Gastroesophageal sphincter (tissue), 4 donors: ENCODE measurements around the gene NUP153. TPM values are rescaled to one million over a fixed set of nuclear protein-coding genes. Genes with fewer than 3 reads are reported as not detected.

Experiments used
- ATAC-seq: fragments of 150-250 bp; one replicate; pipeline ENCODE4 v1.9.1; 2016; ENCODE audit warnings: mild to moderate bottlenecking, moderate library complexity
- H3K27ac ChIP-seq, 4 donors: fragments of 200-600 bp; sonication (generic) in 3 of 4; 1 replicate in 3 of 4; 2 replicates in 1 of 4; pipeline ENCODE4 v1.5.1; 2016 to 2019
- H3K27me3 ChIP-seq: fragments of 200-600 bp; sonication (generic); one replicate; pipeline ENCODE4 v1.5.1; 2019
- H3K36me3 ChIP-seq, 2 donors: fragments of 200-600 bp; sonication (generic); one replicate each; pipeline ENCODE4 v1.5.1; 2019; ENCODE audit warnings: control low read depth in 1 of 2
- H3K4me1 ChIP-seq, 3 donors: fragments of 200-600 bp; sonication (generic); 1 replicate in 2 of 3; 2 replicates in 1 of 3; pipeline ENCODE4 v1.5.1; 2016 to 2019; ENCODE audit warnings: control low read depth in 2 of 3
- H3K4me3 ChIP-seq, 2 donors: fragments of 200-600 bp; sonication (generic); one replicate each; pipeline ENCODE4 v1.5.1; 2019; ENCODE audit warnings: mild to moderate bottlenecking in 1 of 2, moderate library complexity in 1 of 2
- H3K9me3 ChIP-seq, 3 donors: fragments of 200-600 bp; sonication (generic); one replicate each; pipeline ENCODE4 v1.5.1; 2017 to 2019; ENCODE audit warnings: control low read depth in 2 of 3
- EP300 ChIP-seq: sonication (generic); formaldehyde crosslinking; IDR thresholded peaks from one replicate; pipeline ENCODE4 v1.6.1; 2017; ENCODE audit warnings: antibody characterized with exemption, mild to moderate bottlenecking
- POLR2A ChIP-seq, 2 donors: fragments of 450-650 bp; IDR thresholded peaks; one replicate each; pipeline ENCODE4 v1.6.1; 2017; ENCODE audit warnings: antibody characterized with exemption in 2 of 2, mild to moderate bottlenecking in 2 of 2, moderate library complexity in 1 of 2
- POLR2AphosphoS5 ChIP-seq: sonication (generic); formaldehyde crosslinking; IDR thresholded peaks from one replicate; pipeline ENCODE4 v1.6.1; 2017; ENCODE audit warnings: antibody characterized with exemption
- WGBS, 2 donors: methylation state at CpG; one replicate each; pipeline ENCODE4 v1.1.5; 2018; ENCODE audit warnings: low coverage in 1 of 2; 5-methylcytosine and 5-hydroxymethylcytosine counted together
- total RNA-seq, 4 donors: library from RNA; depleted of rRNA; stranded (reverse); fragments of >200 nt; gene quantifications; one replicate each; pipeline ENCODE4 v1.1.0, GENCODE V29; 2016
- TF ChIP-seq, protein P1 (sequence below), 4 experiments: fragments of 200-600 bp in 2 of 4; fragments of 450-650 bp in 2 of 4; sonication (generic) in 1 of 4; IDR thresholded peaks; one replicate each; pipeline ENCODE4 v1.5.1; 2017 to 2019; ENCODE audit warnings: antibody characterized with exemption in 4 of 4, mild to moderate bottlenecking in 2 of 4, moderate library complexity in 2 of 4

The NUP153 gene
- total RNA-seq, 4 donors from 2014 or later: 28.8 to 41.6 (median 31.2) TPM

DNA sequence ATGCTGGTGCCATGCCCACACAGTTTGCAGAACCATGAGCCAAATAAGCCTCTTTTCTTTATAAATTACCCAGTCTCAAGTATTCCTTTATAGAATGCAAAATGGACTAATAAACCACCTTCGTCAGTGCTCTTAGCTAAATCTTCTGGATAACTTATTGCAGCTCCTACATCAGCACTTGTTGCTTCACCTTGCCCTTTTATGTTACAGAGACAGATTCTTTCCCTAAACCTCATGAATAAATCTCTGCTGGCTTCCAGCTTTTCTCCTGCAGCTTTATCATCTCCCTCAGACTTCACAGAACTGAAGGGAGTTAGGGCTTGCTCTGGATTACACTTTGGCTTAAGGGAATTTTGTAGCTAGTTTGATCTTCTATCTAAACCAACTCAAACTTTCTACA is 22.6 kb downstream of the NUP153 start:
- H3K4me3 ChIP-seq: no peak overlapping the region
- peaks cover 0 to 33% of the 10 kb centered on the region in 2 donors for H3K36me3 ChIP-seq
- H3K27me3 ChIP-seq: no peaks in the 10 kb centered on the region
- H3K27ac ChIP-seq: no peak overlapping the region
- no peaks in the 10 kb centered on the region for H3K9me3 ChIP-seq
- no peak for ATAC-seq
- TF ChIP-seq, protein P1, sequence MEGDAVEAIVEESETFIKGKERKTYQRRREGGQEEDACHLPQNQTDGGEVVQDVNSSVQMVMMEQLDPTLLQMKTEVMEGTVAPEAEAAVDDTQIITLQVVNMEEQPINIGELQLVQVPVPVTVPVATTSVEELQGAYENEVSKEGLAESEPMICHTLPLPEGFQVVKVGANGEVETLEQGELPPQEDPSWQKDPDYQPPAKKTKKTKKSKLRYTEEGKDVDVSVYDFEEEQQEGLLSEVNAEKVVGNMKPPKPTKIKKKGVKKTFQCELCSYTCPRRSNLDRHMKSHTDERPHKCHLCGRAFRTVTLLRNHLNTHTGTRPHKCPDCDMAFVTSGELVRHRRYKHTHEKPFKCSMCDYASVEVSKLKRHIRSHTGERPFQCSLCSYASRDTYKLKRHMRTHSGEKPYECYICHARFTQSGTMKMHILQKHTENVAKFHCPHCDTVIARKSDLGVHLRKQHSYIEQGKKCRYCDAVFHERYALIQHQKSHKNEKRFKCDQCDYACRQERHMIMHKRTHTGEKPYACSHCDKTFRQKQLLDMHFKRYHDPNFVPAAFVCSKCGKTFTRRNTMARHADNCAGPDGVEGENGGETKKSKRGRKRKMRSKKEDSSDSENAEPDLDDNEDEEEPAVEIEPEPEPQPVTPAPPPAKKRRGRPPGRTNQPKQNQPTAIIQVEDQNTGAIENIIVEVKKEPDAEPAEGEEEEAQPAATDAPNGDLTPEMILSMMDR (IDR thresholded peaks at IDR 0.05): no peak
- no peak for TF ChIP-seq POLR2AphosphoS5
- TF ChIP-seq POLR2A (IDR thresholded peaks at IDR 0.05): no peak
- TF ChIP-seq EP300: no peak
- 88 to 100% methylated on average over 1 of the region's 1 CpG for WGBS, 2 donors
- peaks cover 0 to 20% (median 0%) of the 10 kb centered on the region in 3 donors for H3K4me1 ChIP-seq

DNA sequence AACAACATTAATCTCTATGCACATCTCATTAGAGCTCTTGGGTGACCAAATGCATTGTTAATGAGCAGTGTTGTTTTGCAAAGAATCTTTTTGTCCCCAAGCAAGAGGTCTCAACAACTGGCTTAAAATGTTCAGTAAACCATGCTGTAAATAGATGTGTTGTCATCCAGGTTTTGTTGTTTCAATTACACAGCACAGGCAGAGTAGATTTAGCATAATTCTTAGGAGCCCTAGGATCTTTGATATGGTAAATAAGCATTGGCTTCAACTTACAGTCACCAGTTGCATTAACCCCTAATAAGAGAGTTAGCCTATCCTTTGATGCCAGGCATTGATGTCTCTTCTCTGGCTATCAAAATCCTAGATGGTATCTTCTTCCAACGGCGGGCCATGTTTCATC is 23.3 kb downstream of the NUP153 start:
- Histone ChIP-seq H3K9me3 (no peaks in the 10 kb centered on the region), H3K27ac (no peak overlapping the region), H3K36me3 (peaks cover 0 to 33% of the 10 kb centered on the region in 2 donors)

DNA sequence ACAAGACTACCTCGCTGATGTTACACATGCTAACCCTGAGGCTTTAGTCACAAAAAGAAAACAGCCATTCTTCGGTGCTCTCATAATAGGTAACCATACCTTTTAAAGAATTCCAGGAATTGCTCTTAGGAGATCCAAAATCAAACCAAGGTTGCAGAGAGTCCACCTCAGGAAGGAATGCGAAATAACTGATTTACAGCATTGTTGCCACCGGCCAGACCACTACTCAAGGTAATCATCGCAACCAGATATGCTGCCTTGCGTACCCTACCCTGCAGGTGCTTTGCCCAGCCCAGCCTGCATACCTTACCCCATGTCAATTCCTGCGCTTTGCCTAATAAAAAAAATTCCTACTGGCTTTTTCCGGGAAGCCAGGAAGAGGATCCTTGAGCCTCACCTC is 27.0 kb downstream of the NUP153 start:
- Histone ChIP-seq H3K27ac (no peak overlapping the region), H3K36me3 (peaks cover 3 to 20% of the 10 kb centered on the region in 2 donors), H3K4me3 (no peak overlapping the region), H3K9me3 (no peaks in the 10 kb centered on the region), H3K4me1 (peaks cover 0 to 6% (median 0%) of the 10 kb centered on the region in 3 donors), H3K27me3 (no peaks in the 10 kb centered on the region)
- no peak for ATAC-seq
- 91 to 96% methylated on average over 8 of the region's 8 CpGs for WGBS, 2 donors
- TF ChIP-seq POLR2A (IDR thresholded peaks at IDR 0.05) (no peak), POLR2AphosphoS5 (no peak), EP300 (no peak)
- TF ChIP-seq, protein P1 (IDR thresholded peaks at IDR 0.05): no peak

More for the DNA sequence above, 23.3 kb downstream of the NUP153 start:
- Histone ChIP-seq H3K27me3 (no peaks in the 10 kb centered on the region), H3K4me1 (peaks cover 0 to 13% (median 0%) of the 10 kb centered on the region in 3 donors), H3K4me3 (no peak overlapping the region)
- ATAC-seq: no peak
- 94 to 100% methylated on average over 2 of the region's 2 CpGs for WGBS, 2 donors
- TF ChIP-seq EP300: no peak
- no peak for TF ChIP-seq POLR2AphosphoS5

DNA sequence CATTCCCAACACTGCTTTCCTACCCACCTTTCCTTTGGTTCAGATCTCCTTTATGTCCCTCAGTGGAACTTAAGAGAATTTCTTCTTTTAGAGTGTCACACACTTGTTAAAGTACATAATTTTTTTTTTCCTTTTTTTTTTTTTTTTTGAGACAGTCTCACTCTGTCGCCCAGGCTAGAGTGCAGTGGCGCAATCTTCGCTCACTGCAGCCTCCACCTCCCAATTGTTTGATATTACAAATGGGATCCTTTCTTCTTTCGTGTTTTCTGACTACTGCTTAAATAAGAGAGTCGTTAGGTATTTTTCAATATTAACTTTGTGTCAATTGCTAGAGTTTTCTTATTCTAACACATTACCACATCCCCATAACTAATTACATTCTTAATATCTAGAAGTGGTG is 29.1 kb downstream of the NUP153 start:
- no peak for TF ChIP-seq EP300
- no peak for TF ChIP-seq POLR2AphosphoS5
- TF ChIP-seq POLR2A (IDR thresholded peaks at IDR 0.05): no peak
- TF ChIP-seq, protein P1 (IDR thresholded peaks at IDR 0.05): no peak
- peaks cover 0 to 3% (median 0%) of the 10 kb centered on the region in 3 donors for H3K4me1 ChIP-seq
- H3K9me3 ChIP-seq: no peaks in the 10 kb centered on the region
- no peak for ATAC-seq
- no peak overlapping the region for H3K27ac ChIP-seq
- no peak overlapping the region for H3K4me3 ChIP-seq
- WGBS, 2 donors: 95 to 97% methylated on average over 4 to 5 of the region's 5 CpGs
- H3K27me3 ChIP-seq: no peaks in the 10 kb centered on the region
- H3K36me3 ChIP-seq: peaks cover 5 to 33% of the 10 kb centered on the region in 2 donors

DNA sequence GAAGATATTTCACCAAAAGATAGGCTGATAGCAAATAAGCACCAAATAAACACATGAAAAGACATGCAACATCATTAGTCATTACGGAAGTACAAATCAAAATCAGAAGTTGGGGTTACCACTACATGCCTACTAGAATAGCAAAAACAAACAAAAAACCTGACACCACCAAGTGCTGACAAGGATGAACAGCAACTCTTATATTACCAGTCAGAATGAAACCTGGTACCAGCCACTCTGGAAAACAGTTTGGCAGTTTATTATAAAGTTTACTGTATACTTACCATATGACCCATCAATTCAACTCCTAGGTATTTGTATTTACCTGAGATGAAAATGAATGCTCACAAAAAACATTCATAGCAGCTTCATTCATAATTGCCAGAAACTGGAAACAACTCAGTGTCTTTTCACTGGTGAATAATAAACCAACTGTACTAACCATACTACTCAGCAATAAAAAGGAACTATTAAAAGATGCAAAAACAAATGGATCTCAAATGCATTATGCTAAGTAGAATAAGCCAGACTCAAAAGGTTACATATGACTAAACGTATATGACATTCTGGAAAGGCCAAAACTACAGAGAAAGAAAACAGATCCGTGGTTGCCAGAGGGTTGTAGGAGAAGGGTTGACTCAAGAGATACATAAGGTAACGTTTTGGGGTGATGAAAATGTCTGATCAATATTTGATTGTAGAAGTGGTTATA is 33.0 kb downstream of the NUP153 start:
- no peaks in the 10 kb centered on the region for H3K9me3 ChIP-seq
- no peaks in the 10 kb centered on the region for H3K27me3 ChIP-seq
- no peak overlapping the region for H3K27ac ChIP-seq
- no peak overlapping the region for H3K4me3 ChIP-seq
- ATAC-seq: no peak
- H3K4me1 ChIP-seq: peaks cover 0 to 3% (median 0%) of the 10 kb centered on the region in 3 donors
- H3K36me3 ChIP-seq: peaks cover 5 to 69% of the 10 kb centered on the region in 2 donors
- WGBS, 2 donors: 83 to 94% methylated on average over 3 to 4 of the region's 4 CpGs
- no peak for TF ChIP-seq EP300
- TF ChIP-seq POLR2AphosphoS5: no peak
- TF ChIP-seq POLR2A (IDR thresholded peaks at IDR 0.05): no peak
- TF ChIP-seq, protein P1 (IDR thresholded peaks at IDR 0.05): no peak
